K562 (cell line): Measurements from ENCODE around the gene AZU1. TPM values are rescaled to one million over a fixed set of nuclear protein-coding genes. Genes with fewer than 3 reads are reported as not detected.
A peak's percentile ranks its signal among the peaks of the same experiment; 100 is the strongest.

ENCODE experiments used
- ATAC-seq: fragments of 200-7000 bp; cut with Tn5 transposase; 3 replicates; pipeline ENCODE4 v1.9.1; 2020; ENCODE audit warnings: moderate library complexity
- BruUV-seq: library from RNA; stranded (reverse); fragments of 400-500 nt; replicated peaks from 2 replicates; lab custom pipeline; 2021; lab: Mats Ljungman, UMichigan
- CTCF ChIA-PET: fragments of 300-600 bp; formaldehyde crosslinking; extraction: SDS; loops from one replicate; lab custom pipeline; 2021; ENCODE audit warnings: low intra/inter-chr PET ratio; lab: Yijun Ruan, JAX
- POLR2A ChIA-PET: fragments of 300-600, 350-650 bp; sonication (Branson Sonifier 250); formaldehyde crosslinking; extraction: SDS; loops from one replicate; lab custom pipeline; 2021; ENCODE audit warnings: antibody characterized with exemption, inconsistent platforms; lab: Yijun Ruan, JAX
- DNase-seq, 4 experiments: peaks; one replicate each; pipeline versions ENCODE4 v3.0.0 to v3.0.0-alpha.2; 2011 to 2018; ENCODE audit warnings: low spot score in 3 of 4, mixed read lengths in 3 of 4; ENCODE audit errors: extremely low read depth in 1 of 4
- FAIRE-seq: peaks from 2 replicates; lab custom pipeline; 2011; peaks lifted over from hg19 to GRCh38; lab: Jason Lieb, UNC
- H2AFZ ChIP-seq: 2 replicates; pipeline ENCODE4 v1.6.0; 2011; ENCODE audit warnings: low read depth, low read length, control low read depth, inconsistent platforms
- H3K27ac ChIP-seq: fragments of 200-600 bp; 3 replicates; pipeline ENCODE4 v1.8.0; 2011; ENCODE audit warnings: low read depth, mild to moderate bottlenecking, control low read depth, inconsistent platforms, low read length, moderate library complexity, mixed read lengths; ENCODE audit errors: extremely low read depth
- H3K27me3 ChIP-seq, 2 experiments: fragments of 300-600 bp in 1 of 2; 2 replicates in 1 of 2; 3 replicates in 1 of 2; pipeline versions ENCODE4 v1.6.0 to v1.8.0; 2011; ENCODE audit warnings: inconsistent platforms in 2 of 2, low read length in 2 of 2, mild to moderate bottlenecking in 1 of 2, mixed read lengths in 1 of 2, moderate library complexity in 1 of 2; ENCODE audit not compliant: control insufficient read depth in 2 of 2, insufficient read depth in 2 of 2
- H3K36me3 ChIP-seq: fragments of 300-600 bp; 3 replicates; pipeline ENCODE4 v1.8.0; 2011; ENCODE audit warnings: mild to moderate bottlenecking, low read length, inconsistent platforms; ENCODE audit not compliant: control insufficient read depth, insufficient read depth
- H3K4me1 ChIP-seq, 2 experiments: fragments of 200-600 bp in 1 of 2; replicated peaks in 1 of 2; 2 replicates in 1 of 2; 3 replicates in 1 of 2; pipeline versions ENCODE4 v1.5.1 to v1.8.0; 2011; ENCODE audit warnings: inconsistent platforms in 2 of 2, low read length in 2 of 2, mild to moderate bottlenecking in 1 of 2, mixed read lengths in 1 of 2, moderate library complexity in 1 of 2; ENCODE audit not compliant: control insufficient read depth in 2 of 2, insufficient read depth in 2 of 2
- H3K4me2 ChIP-seq: 2 replicates; pipeline ENCODE4 v1.6.1; 2011; ENCODE audit warnings: low read length, control low read depth, inconsistent platforms, mixed read lengths; ENCODE audit not compliant: insufficient read depth
- H3K4me3 ChIP-seq: fragments of 200-600 bp; sonication (generic), shearing (Covaris generic); 2 replicates; pipeline ENCODE4 v1.5.1; 2016; ENCODE audit warnings: control low read depth, inconsistent platforms
- H3K79me2 ChIP-seq: fragments of 200-600 bp; 3 replicates; pipeline ENCODE4 v1.8.0; 2011; ENCODE audit warnings: low read length, inconsistent platforms; ENCODE audit not compliant: control insufficient read depth, insufficient read depth
- H3K9ac ChIP-seq, 2 experiments: 2 replicates each; pipeline versions ENCODE4 v1.6.0 to v1.6.1; 2011; ENCODE audit warnings: low read depth in 2 of 2, low read length in 2 of 2, control low read depth in 1 of 2, inconsistent platforms in 1 of 2, mild to moderate bottlenecking in 1 of 2, mixed read lengths in 1 of 2; ENCODE audit not compliant: insufficient read depth in 1 of 2
- H3K9me1 ChIP-seq: one replicate; pipeline ENCODE4 v1.6.0; 2011; ENCODE audit warnings: inconsistent platforms, mild to moderate bottlenecking, low read length, moderate library complexity; ENCODE audit not compliant: control insufficient read depth, insufficient read depth
- H3K9me3 ChIP-seq: replicated peaks from 2 replicates; pipeline ENCODE4 v1.5.1; 2011; ENCODE audit warnings: low read depth, low read length, inconsistent platforms; ENCODE audit not compliant: control insufficient read depth, insufficient read depth
- H4K20me1 ChIP-seq: replicated peaks from 2 replicates; pipeline ENCODE4 v1.6.1; 2011; ENCODE audit warnings: low read length, inconsistent platforms, mixed read lengths; ENCODE audit not compliant: control insufficient read depth, insufficient read depth
- FOXJ3 ChIP-seq: sonication (generic); formaldehyde crosslinking; IDR thresholded peaks from 2 replicates; pipeline ENCODE4 v1.4.0; 2020; ENCODE audit warnings: mild to moderate bottlenecking, missing genetic modification reagents
- MAFF ChIP-seq: IDR thresholded peaks from 2 replicates; pipeline ENCODE4 v1.6.1; 2012; ENCODE audit warnings: low read length, improper control_type of control experiment
- MLLT1 ChIP-seq, 2 experiments: fragments of 450-650 bp; IDR thresholded peaks; 2 replicates each; pipeline ENCODE4 v1.6.1; 2016
- NFATC3 ChIP-seq: fragments of 450-650 bp; IDR thresholded peaks from 2 replicates; pipeline ENCODE4 v1.6.1; 2017; ENCODE audit warnings: mild to moderate bottlenecking
- SOX6 ChIP-seq: fragments of 450-650 bp; IDR thresholded peaks from 2 replicates; pipeline ENCODE4 v1.6.1; 2014; ENCODE audit warnings: mild to moderate bottlenecking
- TAF15 ChIP-seq: fragments of 200-400 bp; formaldehyde crosslinking; IDR thresholded peaks from 2 replicates; pipeline ENCODE4 v1.6.1; 2017; ENCODE audit warnings: mild to moderate bottlenecking, low read depth, low read length, moderate library complexity
- USF2 ChIP-seq: sonication (generic); formaldehyde crosslinking; IDR thresholded peaks from 2 replicates; pipeline ENCODE4 v1.5.0; 2020; ENCODE audit warnings: missing genetic modification reagents
- ZBTB7A ChIP-seq: IDR thresholded peaks from 2 replicates; pipeline ENCODE4 v1.6.1; 2011; ENCODE audit warnings: low read depth, mild to moderate bottlenecking, low read length, moderate library complexity, borderline replicate concordance; ENCODE audit not compliant: control insufficient read depth
- ZFP30 ChIP-seq: fragments of 250-450 bp; sonication (Bioruptor Pico); IDR thresholded peaks from 2 replicates; pipeline ENCODE4 v1.8.0; 2022; ENCODE audit warnings: moderate library complexity, mild to moderate bottlenecking, inconsistent platforms, borderline replicate concordance
- ZNF175 ChIP-seq: fragments of 200-800 bp; sonication (Bioruptor generic); IDR thresholded peaks from 2 replicates; pipeline ENCODE4 v1.6.1; 2016; ENCODE audit warnings: low read depth, mild to moderate bottlenecking, missing genetic modification characterization, missing compliant biosample characterization
- WGBS: fragments of 100-300 bp; shearing (Covaris generic); methylation state at CpG from one replicate; pipeline ENCODE4 v1.1.6; 2016; ENCODE audit warnings: low coverage, mixed read lengths; ENCODE audit not compliant: insufficient coverage; ENCODE audit errors: missing lambda C conversion rate; 5-methylcytosine and 5-hydroxymethylcytosine counted together
- in situ Hi-C: fragments of 300-500 bp; cut with MboI; formaldehyde crosslinking; loops from 4 replicates; pipeline ENCODE4 v1.15.0; 2018; ENCODE audit warnings: inconsistent platforms, mixed read lengths
- intact Hi-C: fragments of 100-400 bp; cut with micrococcal nuclease; formaldehyde crosslinking; loops from 2 replicates; pipeline ENCODE4 v1.14.2; 2022
- polyA plus RNA-seq, 8 experiments: library from polyadenylated mRNA; depleted of rRNA in 4 of 8; stranded (reverse) in 5 of 8; unstranded in 3 of 8; fragments of >200 nt; fragmentation: Nextera tagmentation in 2 of 8; fragmentation: Illumina TruSeq in 1 of 8; extraction: Ambion mirVana in 2 of 8; extraction: Trizol in 1 of 8; gene quantifications; 2 replicates each; pipeline versions ENCODE4 v1.2.1 to v1.2.3, GENCODE V29; 2011 to 2014; ENCODE audit warnings: inconsistent platforms in 1 of 8, missing spikeins in 1 of 8
- total RNA-seq, 7 experiments: library from RNA; depleted of rRNA in 6 of 7; stranded (reverse); fragments of >200 nt in 6 of 7; fragmentation: Illumina TruSeq in 2 of 7; extraction: Trizol in 2 of 7; gene quantifications; 2 replicates each; pipeline versions ENCODE4 v1.2.1 to v1.2.3, GENCODE V29; 2011 to 2021; ENCODE audit warnings: low replicate concordance in 1 of 7
- TF ChIP-seq, protein P1 (sequence below): fragments of 450-650 bp; IDR thresholded peaks from 2 replicates; pipeline ENCODE4 v1.6.1; 2017; ENCODE audit warnings: antibody characterized with exemption
- TF ChIP-seq, protein P2 (sequence below): sonication (generic); formaldehyde crosslinking; IDR thresholded peaks from 2 replicates; pipeline ENCODE4 v1.8.1; 2022; ENCODE audit warnings: missing genetic modification reagents

Gene AZU1
- total and polyA plus RNA-seq, 9 of the 15 experiments (the other 6 are each of a cell fraction or from before 2014, with no cell fraction given): 0.29 to 1.9 (median 0.59) TPM; not detected in 3

DNA sequence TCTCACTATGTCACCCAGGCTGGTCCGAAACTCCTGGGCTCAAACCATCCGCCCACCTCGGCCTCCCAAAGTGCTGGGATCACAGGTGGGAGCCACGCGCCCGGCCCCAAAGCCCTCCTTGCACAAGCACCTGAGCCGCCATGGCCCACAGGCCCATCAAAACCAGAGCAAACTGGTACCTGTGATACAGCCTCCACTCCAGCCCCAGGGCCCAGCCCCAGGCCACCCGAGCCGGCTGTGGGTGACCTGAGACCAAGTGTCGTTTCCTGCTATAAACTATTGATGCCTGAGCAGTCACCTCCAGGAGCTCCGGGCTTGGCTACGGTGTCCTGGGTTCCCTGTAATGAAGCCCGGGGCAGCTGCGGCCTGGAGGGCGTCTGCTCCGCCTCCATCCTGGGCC lies 40.1 kb upstream of the AZU1 start:
- Histone ChIP-seq H3K79me2 (peaks cover 7% of the 10 kb centered on the region; the same call in 1 of the 3 replicates), H3K36me3 (no peaks in the 10 kb centered on the region), H3K9ac (peak overlapping the region in 1 of 2 experiments; percentile 68; a peak in 2 of 4 replicates), H3K4me1 (peaks cover 36 to 60% of the 10 kb centered on the region in 2 experiments), H2AFZ (no peak overlapping the region), H3K27me3 (no peaks in the 10 kb centered on the region), H4K20me1 (no peaks in the 10 kb centered on the region), H3K9me1 (no peaks in the 10 kb centered on the region), H3K4me2 (no peak overlapping the region), H3K9me3 (no peaks in the 10 kb centered on the region), H3K27ac (no peak overlapping the region), H3K4me3 (no peak overlapping the region)
- POLR2A ChIA-PET: interaction anchor here (1.7 kb wide), 1 partner anchor 9 kb away, joined by 5 read pairs; the partner anchor contains the start of gene PTBP1
- ATAC-seq: no peak
- BruUV-seq: no TSS peak
- intact Hi-C loops (no loop called here), in situ Hi-C loops (no loop called here)
- WGBS: 95% methylated on average over 16 of the region's 16 CpGs
- no peak for DNase-seq
- TF ChIP-seq, protein P1, sequence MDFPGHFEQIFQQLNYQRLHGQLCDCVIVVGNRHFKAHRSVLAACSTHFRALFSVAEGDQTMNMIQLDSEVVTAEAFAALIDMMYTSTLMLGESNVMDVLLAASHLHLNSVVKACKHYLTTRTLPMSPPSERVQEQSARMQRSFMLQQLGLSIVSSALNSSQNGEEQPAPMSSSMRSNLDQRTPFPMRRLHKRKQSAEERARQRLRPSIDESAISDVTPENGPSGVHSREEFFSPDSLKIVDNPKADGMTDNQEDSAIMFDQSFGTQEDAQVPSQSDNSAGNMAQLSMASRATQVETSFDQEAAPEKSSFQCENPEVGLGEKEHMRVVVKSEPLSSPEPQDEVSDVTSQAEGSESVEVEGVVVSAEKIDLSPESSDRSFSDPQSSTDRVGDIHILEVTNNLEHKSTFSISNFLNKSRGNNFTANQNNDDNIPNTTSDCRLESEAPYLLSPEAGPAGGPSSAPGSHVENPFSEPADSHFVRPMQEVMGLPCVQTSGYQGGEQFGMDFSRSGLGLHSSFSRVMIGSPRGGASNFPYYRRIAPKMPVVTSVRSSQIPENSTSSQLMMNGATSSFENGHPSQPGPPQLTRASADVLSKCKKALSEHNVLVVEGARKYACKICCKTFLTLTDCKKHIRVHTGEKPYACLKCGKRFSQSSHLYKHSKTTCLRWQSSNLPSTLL: no peak
- no peak for TF ChIP-seq ZFP30 (CRISPR knock-in tag)
- TF ChIP-seq MLLT1 (IDR thresholded peaks at IDR 0.05): no peak
- TF ChIP-seq SOX6: no peak
- no peak for TF ChIP-seq NFATC3
- TF ChIP-seq TAF15: no peak
- no peak for TF ChIP-seq ZNF175 (CRISPR knock-in tag)
- TF ChIP-seq MAFF: no peak
- no peak for TF ChIP-seq ZBTB7A
- no peak for TF ChIP-seq FOXJ3 (CRISPR knock-in tag)
- TF ChIP-seq, protein P2, sequence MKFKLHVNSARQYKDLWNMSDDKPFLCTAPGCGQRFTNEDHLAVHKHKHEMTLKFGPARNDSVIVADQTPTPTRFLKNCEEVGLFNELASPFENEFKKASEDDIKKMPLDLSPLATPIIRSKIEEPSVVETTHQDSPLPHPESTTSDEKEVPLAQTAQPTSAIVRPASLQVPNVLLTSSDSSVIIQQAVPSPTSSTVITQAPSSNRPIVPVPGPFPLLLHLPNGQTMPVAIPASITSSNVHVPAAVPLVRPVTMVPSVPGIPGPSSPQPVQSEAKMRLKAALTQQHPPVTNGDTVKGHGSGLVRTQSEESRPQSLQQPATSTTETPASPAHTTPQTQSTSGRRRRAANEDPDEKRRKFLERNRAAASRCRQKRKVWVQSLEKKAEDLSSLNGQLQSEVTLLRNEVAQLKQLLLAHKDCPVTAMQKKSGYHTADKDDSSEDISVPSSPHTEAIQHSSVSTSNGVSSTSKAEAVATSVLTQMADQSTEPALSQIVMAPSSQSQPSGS: no peak
- TF ChIP-seq USF2: no peak
- no peak for FAIRE-seq
- CTCF ChIA-PET: no interaction called here
